ENCODE results near the gene DCST2. TPM values are rescaled to one million over a fixed set of nuclear protein-coding genes. Genes with fewer than 3 reads are reported as not detected.

DCST2 gene
- total RNA-seq, 1 experiment from 2014 or later, result 0.18 TPM

GRCh38 chr1:154999571-155000410 is 33.8 kb downstream of the DCST2 start:
- Histone ChIP-seq H3K27ac (ENCODE audit: low read length) (peak overlapping the region; percentile 77), H3K4me2 (ENCODE audit: low read length) (peak overlapping the region; percentile 75), H3K9me2 (replicated peaks; ENCODE audit: low read length) (no peaks in the 10 kb centered on the region), H3K27me3 (ENCODE audit: low read length) (no peaks in the 10 kb centered on the region), H4K20me1 (ENCODE audit: low read length) (no peaks in the 10 kb centered on the region), H3K4me3 (ENCODE audit: low read length) (peak overlapping the region; percentile 58), H3F3A (ENCODE audit: low read length, unreplicated experiment) (peaks cover 4% of the 10 kb centered on the region), H3K9ac (ENCODE audit: low read length) (peak overlapping the region; percentile 54), H3K36me3 (ENCODE audit: low read depth, low read length) (no peaks in the 10 kb centered on the region), H3K79me2 (ENCODE audit: low read length) (peaks cover 22% of the 10 kb centered on the region), H3K4me1 (ENCODE audit: insufficient read depth, low read length) (peaks cover 29% of the 10 kb centered on the region), H2AFZ (ENCODE audit: low read length) (peak overlapping the region; percentile 78), H3K9me3 (ENCODE audit: low read length) (no peaks in the 10 kb centered on the region)
- POLR2A ChIA-PET (ENCODE audit: unreplicated experiment), result interaction anchor here (0.6 kb wide), 1 partner anchor 63 kb away, joined by 9 read pairs; no protein-coding TSS in a partner anchor
- CTCF ChIA-PET, result interaction anchor here (0.8 to 1.5 kb wide), 5 partner anchors 16 to 86 kb away, joined by 3 to 8 read pairs (median 4); partner anchors contain the start of genes FLAD1 and SHC1
- intact Hi-C loops (cut with micrococcal nuclease), result loop anchor here (2.0 kb wide), 1 partner anchor 39 kb away; the partner anchor contains the start of gene PYGO2
- no TSS peak for BruUV-seq (replicated peaks)
- TF ChIP-seq EZH2phosphoT487 (IDR thresholded peaks at IDR 0.05; ENCODE audit: borderline replicate concordance, low read length), result no peak
- no peak for TF ChIP-seq EZH2 (IDR thresholded peaks at IDR 0.05; ENCODE audit: low read length, unreplicated experiment)
- TF ChIP-seq CTCF (conservative IDR thresholded peaks at IDR 0.05; ENCODE audit: low read depth, low read length), result no peak
- DNase-seq (peak; percentile 38), ATAC-seq (no peak)

GRCh38 chr1:154998818-154999570 is 34.6 kb downstream of the DCST2 start:
- Histone ChIP-seq H3K36me3 (ENCODE audit: low read depth, low read length) (no peaks in the 10 kb centered on the region), H3K9me2 (replicated peaks; ENCODE audit: low read length) (no peaks in the 10 kb centered on the region), H3K9ac (ENCODE audit: low read length) (no peak overlapping the region), H3K4me1 (ENCODE audit: insufficient read depth, low read length) (peaks cover 21% of the 10 kb centered on the region), H3K9me3 (ENCODE audit: low read length) (no peaks in the 10 kb centered on the region), H3K27ac (ENCODE audit: low read length) (no peak overlapping the region), H3K4me2 (ENCODE audit: low read length) (peak overlapping the region; percentile 75), H4K20me1 (ENCODE audit: low read length) (no peaks in the 10 kb centered on the region), H2AFZ (ENCODE audit: low read length) (peak overlapping the region; percentile 78), H3F3A (ENCODE audit: low read length, unreplicated experiment) (no peaks in the 10 kb centered on the region), H3K79me2 (ENCODE audit: low read length) (peaks cover 14% of the 10 kb centered on the region), H3K27me3 (ENCODE audit: low read length) (no peaks in the 10 kb centered on the region), H3K4me3 (ENCODE audit: low read length) (peak overlapping the region; percentile 58)
- DNase-seq (peak; percentile 77), ATAC-seq (no peak)
- BruUV-seq (replicated peaks), result no TSS peak
- ChIA-PET POLR2A (ENCODE audit: unreplicated experiment) (no interaction called here), CTCF (interaction anchor here (0.6 to 1.5 kb wide), 7 partner anchors 15 to 86 kb away, joined by 3 to 8 read pairs (median 4); partner anchors contain the start of genes FLAD1 and PBXIP1)
- peak; percentile 99 for TF ChIP-seq CTCF (conservative IDR thresholded peaks at IDR 0.05; ENCODE audit: low read depth, low read length)
- no peak for TF ChIP-seq EZH2phosphoT487 (IDR thresholded peaks at IDR 0.05; ENCODE audit: borderline replicate concordance, low read length)
- TF ChIP-seq EZH2 (IDR thresholded peaks at IDR 0.05; ENCODE audit: low read length, unreplicated experiment), result no peak
- intact Hi-C loops (cut with micrococcal nuclease), result no loop called here

All from PC-3 (cell line).